GM11168 (cell line): ENCODE measurements around the gene YARS2.

Source experiments
- in situ Hi-C: fragments of 300-500 bp; cut with MboI; formaldehyde crosslinking; loops from one replicate; pipeline ENCODE4 v1.12.0; 2022; ENCODE audit warnings: low sequenced_read_pairs; ENCODE audit not compliant: unreplicated experiment

The YARS2 gene

DNA sequence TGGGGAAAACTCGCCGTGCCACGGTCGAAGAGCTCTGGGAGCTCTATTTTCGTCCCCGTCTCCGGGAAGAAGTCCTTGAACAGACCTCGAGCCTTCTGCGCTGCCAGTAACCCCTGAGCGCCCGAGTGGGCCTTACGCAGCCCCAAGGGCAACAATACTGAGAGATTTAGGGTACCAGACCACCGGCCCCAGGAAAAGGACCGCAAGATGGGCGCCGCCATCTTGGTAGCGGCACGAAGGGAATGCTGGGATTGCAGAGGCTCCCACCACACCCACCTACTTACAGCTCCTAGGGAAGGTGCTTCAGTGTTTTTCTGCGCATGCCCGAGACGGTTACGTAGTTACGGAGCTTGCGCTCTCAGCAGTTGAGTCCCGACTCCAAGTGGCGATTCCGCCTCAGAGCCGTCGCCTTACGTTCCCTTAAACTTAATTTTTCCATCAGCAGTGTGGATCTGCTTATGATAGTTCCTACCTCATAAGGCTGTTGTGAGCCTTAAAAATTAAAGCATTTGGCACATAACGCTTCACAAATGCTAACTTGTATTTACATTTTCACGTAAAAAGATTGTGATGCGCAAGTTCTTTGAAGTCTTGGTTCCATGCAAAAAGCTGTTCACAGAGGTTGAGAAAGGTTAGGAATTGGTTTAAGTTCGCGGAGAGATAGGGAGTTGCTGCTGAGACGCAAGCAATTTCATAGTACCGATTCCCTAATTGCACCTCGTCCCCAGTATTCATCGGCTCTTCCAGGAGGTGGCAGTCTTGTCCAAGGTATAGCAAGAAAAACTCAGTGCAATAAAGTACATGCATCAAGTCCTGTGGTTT, at the start of gene YARS2:
TSS of gene YARS2 (minus strand) at position 244 of the 822 bp plus-strand sequence. CDS start at position 221, 23 bp downstream.
- in situ Hi-C loops = loop anchor here (5.0 to 10.0 kb wide), 2 partner anchors 149 to 1266 kb away; partner anchors contain the start of gene ALG10

DNA sequence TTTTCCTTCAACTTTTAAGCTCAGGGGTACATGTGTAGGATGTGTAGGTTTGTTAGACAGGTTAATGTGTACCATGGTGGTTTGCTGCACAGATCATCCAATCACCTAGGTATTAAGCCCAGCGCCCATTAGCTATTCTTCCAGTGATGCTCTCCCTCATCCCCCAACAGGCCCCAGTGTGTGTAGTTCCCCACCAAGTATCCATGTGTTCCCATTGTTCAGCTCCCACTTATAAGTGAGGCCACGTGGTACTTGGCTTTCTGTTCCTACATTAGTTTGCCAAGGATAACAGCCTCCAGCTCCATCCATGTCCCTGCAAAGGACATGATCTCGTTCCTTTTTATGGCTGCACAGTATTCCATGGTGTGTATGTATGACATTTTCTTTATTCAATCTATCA, 48.6 kb upstream of the YARS2 start:
- in situ Hi-C loops = no loop called here

DNA sequence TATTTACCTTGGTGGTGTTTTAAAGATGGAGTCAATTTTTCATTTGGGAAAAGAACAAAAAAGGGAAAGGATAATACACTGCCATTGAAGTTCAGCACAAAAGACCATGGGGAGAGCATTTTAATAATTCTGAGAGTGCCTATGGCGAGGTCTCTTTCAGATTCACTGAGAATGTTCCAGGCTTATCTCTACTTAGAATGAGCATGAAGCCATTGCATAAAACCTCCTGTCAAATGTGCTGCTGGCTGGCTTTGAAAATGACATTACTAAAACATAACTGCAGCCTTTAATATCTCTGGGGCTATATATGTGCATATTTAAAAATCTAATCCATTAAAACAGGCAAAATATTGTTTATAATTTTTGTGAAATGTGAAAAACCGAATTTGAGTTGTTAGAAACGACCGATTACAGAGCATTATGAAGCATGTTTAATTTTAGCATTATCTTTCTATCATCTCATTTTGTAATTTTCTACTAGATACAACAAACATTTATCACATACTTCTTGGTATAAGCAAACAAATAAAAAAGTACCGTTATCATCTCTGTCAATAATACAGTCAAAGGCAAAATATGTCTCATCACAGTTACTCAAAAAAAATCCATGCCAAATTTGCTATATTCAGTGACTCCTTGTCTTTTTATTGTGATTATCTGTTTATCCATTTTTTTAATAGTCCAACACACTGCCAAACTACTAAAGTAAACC, 45.7 kb upstream of the YARS2 start:
- in situ Hi-C loops = no loop called here

DNA sequence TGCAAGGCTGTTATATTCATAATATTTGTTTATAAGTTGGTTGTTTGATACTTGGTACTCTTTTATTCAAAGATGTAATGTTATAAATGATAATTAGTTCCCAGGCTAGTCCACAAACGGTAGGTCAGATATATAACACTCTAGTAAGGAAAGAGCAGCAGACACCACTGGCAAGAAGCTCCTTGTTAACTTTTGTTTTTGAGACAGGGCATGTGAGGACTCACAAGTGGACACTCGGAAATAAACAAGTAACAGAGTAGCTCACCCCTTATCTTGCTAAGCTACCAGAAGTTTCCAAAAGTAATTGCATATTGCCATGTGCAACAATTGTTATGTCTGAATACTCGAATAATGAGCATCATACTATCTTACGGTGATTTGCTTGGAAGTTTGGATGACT, 38.6 kb upstream of the YARS2 start:
- in situ Hi-C loops = no loop called here

DNA sequence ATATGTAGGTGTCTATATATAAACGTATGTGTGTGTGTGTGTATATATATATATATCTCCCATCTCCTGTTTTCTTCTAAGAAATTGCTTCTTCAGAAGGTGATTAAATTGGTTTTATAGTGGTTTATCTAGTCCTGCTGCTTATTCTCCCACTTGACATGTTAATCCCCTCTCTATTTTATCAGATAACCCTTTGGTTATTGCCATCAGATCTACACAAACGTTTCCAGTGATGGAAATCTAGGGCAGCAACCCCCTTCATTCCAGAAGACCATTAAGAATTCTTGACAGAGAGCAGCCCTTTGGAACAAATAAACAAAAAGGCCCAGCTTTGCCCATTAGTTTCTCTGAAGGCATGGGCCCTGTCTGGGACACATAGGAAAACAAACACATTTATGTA, 34.2 kb upstream of the YARS2 start:
- in situ Hi-C loops = no loop called here

DNA sequence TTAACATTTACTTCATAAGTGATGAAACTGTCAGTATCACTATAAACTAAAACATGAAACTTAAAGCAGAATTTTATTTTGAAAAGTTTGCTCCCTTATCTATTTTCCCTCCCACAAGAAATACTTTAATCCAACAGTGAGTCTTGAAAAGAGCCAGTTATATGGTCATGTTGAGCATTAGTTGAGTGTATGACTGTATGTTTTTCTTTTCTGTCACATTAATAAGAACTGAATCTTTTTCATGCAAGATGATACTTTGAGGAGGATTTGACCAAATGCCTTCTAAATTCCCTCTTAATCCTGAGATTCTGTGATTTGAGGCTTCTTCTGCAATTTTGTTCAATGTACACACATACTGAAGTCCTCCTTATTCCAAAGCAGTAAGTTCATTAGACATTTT, 33.7 kb upstream of the YARS2 start:
- in situ Hi-C loops = no loop called here

DNA sequence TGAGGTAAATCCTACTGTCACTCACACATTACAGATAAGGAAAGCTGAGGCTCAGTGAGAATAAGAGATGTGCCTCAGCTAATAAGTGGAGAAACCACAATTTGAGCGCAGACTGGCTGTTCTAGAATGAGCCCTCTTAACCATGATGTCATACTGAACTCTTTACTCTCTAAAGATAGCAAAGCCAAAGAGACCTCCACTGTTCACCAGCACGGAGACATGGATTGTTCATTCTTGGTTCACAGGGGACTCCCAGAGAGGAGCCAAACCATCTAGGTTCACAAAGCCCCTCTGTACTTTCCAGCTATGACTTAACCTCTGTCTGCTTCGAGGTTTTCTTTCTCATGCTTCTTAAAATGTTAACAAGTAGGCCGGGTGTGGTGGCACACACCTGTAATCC, 32.7 kb upstream of the YARS2 start:
- in situ Hi-C loops = no loop called here

DNA sequence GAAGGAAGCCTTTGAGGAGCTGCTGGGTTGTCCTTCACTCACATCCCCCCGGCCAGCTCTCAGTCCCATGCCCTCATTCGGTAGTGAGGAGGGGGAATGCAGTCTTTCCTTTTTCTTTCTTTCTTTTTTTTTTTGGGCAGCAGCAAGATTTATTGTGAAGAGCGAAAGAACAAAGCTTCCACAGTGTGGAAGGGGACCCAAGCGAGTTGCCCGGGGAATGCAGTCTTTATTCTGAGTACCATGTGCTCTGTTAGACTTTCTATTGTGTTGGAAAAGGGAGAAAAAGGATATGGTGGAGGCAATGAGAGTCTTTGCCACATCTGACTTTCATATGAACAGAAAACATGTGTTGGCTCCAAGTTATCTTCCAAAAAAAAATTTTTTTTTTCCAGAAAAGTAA, 29.9 kb upstream of the YARS2 start:
- in situ Hi-C loops = no loop called here

DNA sequence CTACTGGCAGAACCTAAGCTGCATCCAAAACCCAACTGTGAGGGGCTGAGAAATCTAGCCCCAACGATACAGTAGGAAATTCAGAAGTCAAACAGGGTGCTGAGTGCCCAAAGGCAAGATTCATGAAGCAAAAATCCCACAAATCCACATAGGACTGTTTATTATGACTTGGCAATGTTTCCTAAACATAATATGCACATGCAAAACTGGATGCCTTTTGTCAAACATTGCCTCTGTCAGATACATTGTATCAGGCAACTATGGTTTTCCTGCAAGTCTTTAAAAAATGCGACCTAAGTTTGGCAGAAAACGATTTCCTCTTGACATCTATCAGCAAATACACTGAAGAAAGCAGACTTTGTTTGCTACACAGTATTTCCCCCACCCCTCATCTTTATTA, 27.3 kb upstream of the YARS2 start:
- in situ Hi-C loops = no loop called here

DNA sequence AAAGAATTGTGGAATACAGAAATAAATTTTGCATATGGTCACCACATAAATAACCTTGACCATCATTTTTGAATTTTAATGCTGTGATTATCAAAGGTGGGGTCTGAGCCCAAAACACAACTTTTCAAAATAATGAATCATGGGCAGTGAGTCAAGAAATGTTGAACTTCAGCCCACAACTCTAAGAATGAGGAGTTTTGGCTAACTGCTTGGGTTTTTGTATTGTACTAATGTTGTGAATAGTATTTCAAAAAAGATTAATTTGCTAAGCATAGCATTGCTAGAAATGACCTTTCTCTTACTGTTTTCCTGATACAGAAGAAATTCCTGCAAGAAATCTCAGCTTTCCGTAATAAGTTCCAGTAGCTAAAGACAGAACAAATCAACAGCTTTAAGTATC, 24.4 kb upstream of the YARS2 start:
- in situ Hi-C loops = no loop called here

DNA sequence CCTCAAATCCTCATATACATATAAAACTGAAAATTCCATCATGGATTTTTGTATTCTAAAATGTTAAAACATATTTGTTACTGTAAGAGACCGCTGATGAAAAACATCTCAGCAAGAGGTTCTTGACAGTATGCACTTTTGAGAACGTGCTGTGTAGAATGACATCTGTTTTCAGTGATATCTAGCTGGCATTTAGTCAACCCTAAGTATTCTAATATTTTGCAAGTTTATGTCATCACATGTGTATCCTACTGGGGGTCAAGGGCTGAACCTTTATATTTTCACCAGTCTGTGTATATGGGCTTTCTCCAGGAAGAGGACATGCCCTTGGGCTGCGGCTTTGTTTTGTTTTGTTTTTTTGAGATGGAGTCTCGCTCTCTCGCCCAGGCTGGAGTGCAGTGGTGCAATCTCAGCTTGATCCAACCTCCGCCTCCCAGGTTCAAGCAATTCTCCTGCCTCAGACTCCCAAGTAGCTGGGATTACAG, 22.0 kb upstream of the YARS2 start:
- in situ Hi-C loops = no loop called here

DNA sequence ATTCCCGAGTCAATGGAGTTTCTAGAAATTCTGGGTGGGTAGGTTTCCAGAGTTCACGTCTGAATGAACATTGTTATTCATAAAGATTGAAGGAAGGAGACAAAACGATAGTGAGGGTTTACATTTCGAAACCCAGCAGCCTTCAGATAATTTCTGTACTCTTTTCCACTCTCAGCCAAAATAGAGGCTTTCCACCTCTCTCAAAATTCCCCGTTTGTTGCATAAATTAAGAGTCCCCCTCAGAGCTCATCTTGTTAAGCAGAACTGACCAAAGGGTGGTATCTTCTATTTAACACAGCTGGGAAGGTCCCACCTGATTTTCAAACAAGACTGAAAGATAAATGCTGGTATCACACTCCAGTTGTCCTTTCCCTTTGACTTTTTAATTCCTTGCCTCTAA, 21.5 kb upstream of the YARS2 start:
- in situ Hi-C loops = no loop called here

DNA sequence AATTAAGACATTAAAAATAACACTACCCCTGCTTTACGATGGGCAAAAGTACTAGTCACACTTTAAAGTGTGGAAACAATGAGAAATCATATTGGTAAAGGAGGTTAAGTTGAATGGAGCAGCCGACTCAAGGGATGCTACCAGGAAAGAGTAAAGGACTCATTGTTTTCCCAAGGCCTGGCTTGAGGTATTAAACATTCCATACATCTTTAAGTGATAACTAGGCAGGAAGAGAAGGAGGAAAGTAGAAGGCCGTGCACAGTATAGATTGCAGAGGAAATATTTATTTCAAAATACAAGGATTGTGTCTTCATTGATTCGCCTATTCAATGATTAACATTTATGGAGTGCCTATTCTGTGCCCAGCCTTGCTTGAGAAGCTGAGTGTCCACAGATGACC, 20.6 kb upstream of the YARS2 start:
- in situ Hi-C loops = no loop called here

DNA sequence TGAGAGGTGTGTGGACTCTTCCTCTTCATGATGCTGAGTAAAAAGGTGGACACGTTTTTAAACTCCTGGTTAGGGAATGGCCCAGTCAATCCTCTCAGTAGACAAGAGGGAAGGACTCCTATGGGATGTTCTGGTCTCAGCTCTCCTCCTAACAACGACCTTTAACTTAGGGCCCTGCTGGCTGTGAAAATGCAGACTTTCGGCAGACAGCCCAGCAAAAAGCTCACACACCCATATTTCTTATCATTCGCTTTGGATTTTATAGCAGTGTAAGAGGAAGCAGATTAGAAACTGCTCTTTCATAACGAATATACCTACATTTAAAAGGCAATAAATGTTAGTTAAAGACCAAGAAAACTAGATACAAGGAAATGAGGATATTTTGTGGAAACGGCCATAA, 18.0 kb upstream of the YARS2 start:
- in situ Hi-C loops = no loop called here

DNA sequence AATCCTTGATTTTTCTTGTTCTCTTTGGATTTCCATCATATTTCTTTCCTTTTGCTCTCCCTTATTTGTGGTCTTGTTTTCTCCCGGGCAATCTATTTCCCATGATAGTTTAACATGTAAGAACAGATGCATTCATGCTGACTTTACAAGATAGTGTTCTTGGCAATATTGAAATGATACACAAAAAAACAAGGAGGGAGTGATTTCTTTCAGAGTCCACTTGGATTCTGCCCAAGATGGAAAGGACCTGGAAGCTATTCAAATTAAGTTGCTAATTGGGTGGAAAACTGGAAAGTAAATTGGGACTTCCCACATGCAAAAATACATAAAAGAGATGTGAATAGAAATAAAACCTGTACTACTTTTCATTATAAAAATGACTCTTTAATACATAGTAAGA, 14.4 kb upstream of the YARS2 start:
- in situ Hi-C loops = no loop called here

DNA sequence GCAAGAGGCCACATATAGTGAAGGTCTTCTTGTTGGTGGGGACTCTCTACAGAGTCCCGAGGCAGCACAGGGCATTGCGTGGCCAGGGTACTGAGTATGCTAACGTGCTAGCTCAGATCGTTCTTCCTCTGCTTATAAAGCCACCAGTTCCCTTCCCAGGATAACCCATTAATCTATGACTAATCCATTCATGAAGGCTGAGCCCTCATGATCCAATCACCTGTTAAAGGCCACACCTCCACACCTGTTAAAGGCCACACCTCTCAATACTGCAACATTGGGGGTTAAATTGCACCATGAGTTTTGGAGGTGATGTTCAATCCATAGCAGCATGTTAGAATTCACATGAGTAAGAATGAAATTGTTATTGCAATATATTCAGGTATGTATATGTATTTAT, 12.8 kb upstream of the YARS2 start:
- in situ Hi-C loops = no loop called here

DNA sequence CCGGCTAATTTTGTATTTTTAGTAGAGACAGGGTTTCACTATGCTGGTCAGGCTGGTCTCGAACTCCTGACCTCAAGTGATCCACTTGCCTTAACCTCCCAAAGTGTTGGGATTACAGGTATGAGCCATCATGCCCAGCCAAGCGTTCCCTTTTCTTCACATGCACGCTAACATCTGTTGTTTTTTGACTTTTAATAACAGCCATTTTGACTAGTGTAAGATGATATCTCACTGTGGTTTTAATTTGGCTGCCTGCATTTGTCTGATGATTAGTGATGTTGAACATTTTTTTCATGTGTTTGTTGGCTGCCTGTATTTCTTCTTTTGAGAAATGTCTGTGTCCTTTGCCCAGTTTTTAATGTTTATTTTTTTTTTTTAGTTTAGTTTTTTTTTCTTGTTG, 10.2 kb upstream of the YARS2 start:
- in situ Hi-C loops = no loop called here

DNA sequence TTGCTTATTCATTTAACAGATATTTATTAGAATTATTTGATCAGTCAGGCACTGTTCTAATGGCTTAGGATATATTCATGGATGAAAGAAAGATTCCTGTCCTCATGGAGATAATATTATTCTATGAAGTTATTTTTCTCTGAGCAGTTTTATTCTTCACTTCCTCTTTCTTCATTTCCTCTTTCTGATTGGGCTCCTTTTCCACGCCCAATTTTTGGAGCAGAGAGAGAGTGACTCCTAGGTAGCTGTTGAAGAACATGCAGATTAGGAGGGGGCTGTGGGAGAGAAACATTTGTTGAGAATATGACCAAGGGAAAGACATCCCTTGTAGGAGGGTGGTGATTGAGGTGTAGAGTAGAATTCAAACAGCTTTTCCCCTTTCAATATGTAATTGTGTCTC, 6.0 kb upstream of the YARS2 start:
- in situ Hi-C loops = no loop called here

DNA sequence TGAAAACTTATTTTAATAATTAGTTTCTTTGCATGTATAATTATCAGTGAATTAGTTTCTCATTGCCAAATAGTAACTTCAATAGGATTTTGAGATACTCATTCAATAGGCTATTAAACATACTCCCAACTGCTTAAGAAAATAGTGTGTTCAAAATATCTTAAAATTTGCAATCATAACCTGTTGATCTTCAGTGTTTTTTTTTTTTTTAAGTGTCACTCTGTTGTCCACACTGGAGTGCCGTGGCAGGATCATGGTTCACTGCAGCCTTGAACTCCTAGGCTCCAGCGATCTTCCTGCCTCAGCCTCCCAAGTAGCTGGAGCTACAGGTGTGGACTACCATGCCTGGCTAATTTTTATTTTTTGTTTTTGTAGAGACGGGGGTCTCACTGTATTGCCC, 1.5 kb upstream of the YARS2 start:
- in situ Hi-C loops = loop anchor here (5.0 to 10.0 kb wide), 2 partner anchors 148 to 1265 kb away; partner anchors contain the start of gene ALG10

DNA sequence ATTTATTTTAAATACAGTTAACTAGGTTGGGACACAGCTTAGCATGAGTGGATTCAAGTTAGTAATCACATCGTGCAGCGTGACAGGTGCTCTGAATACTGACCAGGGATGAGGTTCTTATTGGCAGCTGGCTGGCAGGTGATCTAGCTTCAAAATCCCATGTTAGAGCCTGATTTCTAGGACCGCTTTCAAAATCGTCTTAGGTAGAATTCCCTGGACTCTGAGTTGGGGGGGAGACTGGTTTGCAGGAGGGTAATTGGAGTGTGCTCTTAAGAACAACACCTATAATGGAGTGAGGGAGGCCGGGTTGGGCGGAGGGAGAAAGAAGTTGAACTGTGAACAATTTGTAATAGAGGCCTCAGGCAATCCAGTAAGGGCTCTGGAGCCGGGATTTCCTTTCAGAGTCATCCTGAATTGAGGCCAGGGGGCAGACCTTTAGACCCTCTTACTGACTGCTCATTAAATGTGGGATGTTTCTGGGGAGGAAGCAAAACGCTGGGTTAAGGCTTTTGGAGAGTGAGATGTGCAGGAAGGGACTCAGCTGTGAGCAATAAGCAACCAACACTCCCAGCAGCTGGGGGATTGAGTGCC, 874 bp upstream of the YARS2 start:
- in situ Hi-C loops = loop anchor here (5.0 to 10.0 kb wide), 2 partner anchors 148 to 1266 kb away; partner anchors contain the start of gene ALG10
